SK-N-SH treated with all-trans-retinoic acid at 6 μM for 48 hours (cell line): ENCODE measurements around the gene BRD4.

Experiments
- ATAC-seq: fragments of 200-7000 bp; cut with Tn5 transposase; 3 replicates; pipeline ENCODE4 v1.9.1; 2020; ENCODE audit warnings: mild to moderate bottlenecking, moderate library complexity
- BACH2 ChIP-seq: fragments of 250-450 bp; sonication (Bioruptor Pico); IDR thresholded peaks from 2 replicates; pipeline ENCODE4 v1.9.0; 2021; ENCODE audit warnings: mild to moderate bottlenecking, borderline replicate concordance
- CSDC2 ChIP-seq: fragments of 250-450 bp; sonication (Bioruptor Pico); IDR thresholded peaks from 2 replicates; pipeline ENCODE4 v1.5.0; 2020; ENCODE audit warnings: mild to moderate bottlenecking, moderate library complexity
- ESRRG ChIP-seq: fragments of 250-450 bp; sonication (Bioruptor Pico); IDR thresholded peaks from 2 replicates; pipeline ENCODE4 v1.6.1; 2021; ENCODE audit warnings: mild to moderate bottlenecking
- GLIS3 ChIP-seq: fragments of 250-450 bp; sonication (Bioruptor Pico); IDR thresholded peaks from 2 replicates; pipeline ENCODE4 v1.5.0; 2020; ENCODE audit warnings: mild to moderate bottlenecking, moderate library complexity
- OSR1 ChIP-seq: fragments of 250-450 bp; sonication (Bioruptor Pico); IDR thresholded peaks from 2 replicates; pipeline ENCODE4 v1.8.0; 2022; ENCODE audit warnings: moderate library complexity, mild to moderate bottlenecking, inconsistent platforms
- PATZ1 ChIP-seq: fragments of 250-450 bp; sonication (Bioruptor Pico); IDR thresholded peaks from 2 replicates; pipeline ENCODE4 v1.8.0; 2020; ENCODE audit warnings: mild to moderate bottlenecking, moderate library complexity, borderline replicate concordance
- POU6F1 ChIP-seq: fragments of 250-450 bp; sonication (Bioruptor Pico); IDR thresholded peaks from 2 replicates; pipeline ENCODE4 v1.8.0; 2021; ENCODE audit warnings: low read depth, mild to moderate bottlenecking, moderate library complexity, borderline replicate concordance
- PPARA ChIP-seq: fragments of 250-450 bp; sonication (Bioruptor Pico); IDR thresholded peaks from 2 replicates; pipeline ENCODE4 v1.5.0; 2020; ENCODE audit warnings: mild to moderate bottlenecking, borderline replicate concordance
- RARB ChIP-seq: fragments of 250-450 bp; sonication (Bioruptor Pico); IDR thresholded peaks from 2 replicates; pipeline ENCODE4 v1.8.0; 2021; ENCODE audit warnings: mild to moderate bottlenecking, moderate library complexity
- SNAI2 ChIP-seq: fragments of 250-450 bp; sonication (Bioruptor Pico); IDR thresholded peaks from 2 replicates; pipeline ENCODE4 v1.5.0; 2020; ENCODE audit warnings: mild to moderate bottlenecking, moderate library complexity
- TCF4 ChIP-seq: fragments of 250-450 bp; sonication (Bioruptor Pico); IDR thresholded peaks from 2 replicates; pipeline ENCODE4 v1.8.0; 2021; ENCODE audit warnings: mild to moderate bottlenecking, moderate library complexity, borderline replicate concordance
- TOX ChIP-seq: fragments of 250-450 bp; sonication (Bioruptor Pico); IDR thresholded peaks from 2 replicates; pipeline ENCODE4 v1.8.0; 2021; ENCODE audit warnings: mild to moderate bottlenecking, moderate library complexity, borderline replicate concordance
- TSHZ2 ChIP-seq: fragments of 250-450 bp; sonication (Bioruptor Pico); IDR thresholded peaks from 2 replicates; pipeline ENCODE4 v1.5.0; 2020; ENCODE audit warnings: mild to moderate bottlenecking, moderate library complexity
- ZC3H10 ChIP-seq: fragments of 250-450 bp; sonication (Bioruptor Pico); IDR thresholded peaks from 2 replicates; pipeline ENCODE4 v1.5.1; 2021; ENCODE audit warnings: mild to moderate bottlenecking, moderate library complexity
- ZFP3 ChIP-seq: fragments of 250-450 bp; sonication (Bioruptor Pico); IDR thresholded peaks from 2 replicates; pipeline ENCODE4 v1.5.0; 2020; ENCODE audit warnings: mild to moderate bottlenecking, moderate library complexity
- ZFP30 ChIP-seq: fragments of 450-650 bp; formaldehyde crosslinking; IDR thresholded peaks from 2 replicates; pipeline ENCODE4 v1.5.0; 2022; ENCODE audit warnings: mild to moderate bottlenecking, moderate library complexity
- ZNF70 ChIP-seq: fragments of 450-650 bp; formaldehyde crosslinking; IDR thresholded peaks from 2 replicates; pipeline ENCODE4 v1.5.0; 2020; ENCODE audit warnings: mild to moderate bottlenecking, moderate library complexity
- ZNF8 ChIP-seq: fragments of 450-650 bp; formaldehyde crosslinking; IDR thresholded peaks from 2 replicates; pipeline ENCODE4 v1.5.0; 2020; ENCODE audit warnings: mild to moderate bottlenecking, moderate library complexity
- TF ChIP-seq, protein P1 (sequence below): fragments of 250-450 bp; sonication (Bioruptor Pico); IDR thresholded peaks from 2 replicates; pipeline ENCODE4 v1.5.1; 2021; ENCODE audit warnings: mild to moderate bottlenecking, moderate library complexity
- TF ChIP-seq, protein P2 (sequence below): fragments of 250-450 bp; sonication (Bioruptor Pico); IDR thresholded peaks from 2 replicates; pipeline ENCODE4 v1.5.1; 2020; ENCODE audit warnings: low read depth, mild to moderate bottlenecking, moderate library complexity

BRD4 gene

GRCh38 chr19:15323496-15324235 lies 8.7 kb downstream of the BRD4 start (continued):
- TF ChIP-seq, protein P1, sequence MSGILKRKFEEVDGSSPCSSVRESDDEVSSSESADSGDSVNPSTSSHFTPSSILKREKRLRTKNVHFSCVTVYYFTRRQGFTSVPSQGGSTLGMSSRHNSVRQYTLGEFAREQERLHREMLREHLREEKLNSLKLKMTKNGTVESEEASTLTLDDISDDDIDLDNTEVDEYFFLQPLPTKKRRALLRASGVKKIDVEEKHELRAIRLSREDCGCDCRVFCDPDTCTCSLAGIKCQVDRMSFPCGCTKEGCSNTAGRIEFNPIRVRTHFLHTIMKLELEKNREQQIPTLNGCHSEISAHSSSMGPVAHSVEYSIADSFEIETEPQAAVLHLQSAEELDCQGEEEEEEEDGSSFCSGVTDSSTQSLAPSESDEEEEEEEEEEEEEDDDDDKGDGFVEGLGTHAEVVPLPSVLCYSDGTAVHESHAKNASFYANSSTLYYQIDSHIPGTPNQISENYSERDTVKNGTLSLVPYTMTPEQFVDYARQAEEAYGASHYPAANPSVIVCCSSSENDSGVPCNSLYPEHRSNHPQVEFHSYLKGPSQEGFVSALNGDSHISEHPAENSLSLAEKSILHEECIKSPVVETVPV (CRISPR knock-in tag) = no peak
- TF ChIP-seq BACH2 (CRISPR knock-in tag) = no peak
- TF ChIP-seq ZFP30 (CRISPR knock-in tag) = no peak

- ATAC-seq = no peak
These were observed 10.6 kb downstream of the BRD4 start for GRCh38 chr19:15321739-15322138.

More at GRCh38 chr19:15321739-15322138, 10.6 kb downstream of the BRD4 start:
- no peak for TF ChIP-seq ZNF8 (CRISPR knock-in tag)
- no peak for TF ChIP-seq ESRRG
- TF ChIP-seq PATZ1 (CRISPR knock-in tag) = no peak
- no peak for TF ChIP-seq RARB (CRISPR knock-in tag)
- no peak for TF ChIP-seq TOX (CRISPR knock-in tag)
- TF ChIP-seq, protein P2, sequence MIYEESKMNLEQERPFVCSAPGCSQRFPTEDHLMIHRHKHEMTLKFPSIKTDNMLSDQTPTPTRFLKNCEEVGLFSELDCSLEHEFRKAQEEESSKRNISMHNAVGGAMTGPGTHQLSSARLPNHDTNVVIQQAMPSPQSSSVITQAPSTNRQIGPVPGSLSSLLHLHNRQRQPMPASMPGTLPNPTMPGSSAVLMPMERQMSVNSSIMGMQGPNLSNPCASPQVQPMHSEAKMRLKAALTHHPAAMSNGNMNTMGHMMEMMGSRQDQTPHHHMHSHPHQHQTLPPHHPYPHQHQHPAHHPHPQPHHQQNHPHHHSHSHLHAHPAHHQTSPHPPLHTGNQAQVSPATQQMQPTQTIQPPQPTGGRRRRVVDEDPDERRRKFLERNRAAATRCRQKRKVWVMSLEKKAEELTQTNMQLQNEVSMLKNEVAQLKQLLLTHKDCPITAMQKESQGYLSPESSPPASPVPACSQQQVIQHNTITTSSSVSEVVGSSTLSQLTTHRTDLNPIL (CRISPR knock-in tag) = no peak
- no peak for TF ChIP-seq CSDC2 (CRISPR knock-in tag)
- no peak for TF ChIP-seq OSR1 (CRISPR knock-in tag)
- TF ChIP-seq GLIS3 = no peak
- no peak for TF ChIP-seq SNAI2 (CRISPR knock-in tag)
- TF ChIP-seq TSHZ2 (CRISPR knock-in tag) = no peak
- TF ChIP-seq TCF4 (CRISPR knock-in tag) = no peak
- no peak for TF ChIP-seq POU6F1 (CRISPR knock-in tag)
- no peak for TF ChIP-seq PPARA (CRISPR knock-in tag)
- no peak for TF ChIP-seq ZNF70
- TF ChIP-seq BACH2 (CRISPR knock-in tag) = no peak
- no peak for TF ChIP-seq ZC3H10 (CRISPR knock-in tag)
- no peak for TF ChIP-seq ZFP3 (CRISPR knock-in tag)
- TF ChIP-seq, protein P1 (CRISPR knock-in tag) = no peak
